ENCODE results near the gene ADAMTS1. TPM values are rescaled to one million over a fixed set of nuclear protein-coding genes. Genes with fewer than 3 reads are reported as not detected.

The ADAMTS1 gene
- total RNA-seq, 2 donors from 2014 or later = 0.05 TPM; not detected in 1

DNA sequence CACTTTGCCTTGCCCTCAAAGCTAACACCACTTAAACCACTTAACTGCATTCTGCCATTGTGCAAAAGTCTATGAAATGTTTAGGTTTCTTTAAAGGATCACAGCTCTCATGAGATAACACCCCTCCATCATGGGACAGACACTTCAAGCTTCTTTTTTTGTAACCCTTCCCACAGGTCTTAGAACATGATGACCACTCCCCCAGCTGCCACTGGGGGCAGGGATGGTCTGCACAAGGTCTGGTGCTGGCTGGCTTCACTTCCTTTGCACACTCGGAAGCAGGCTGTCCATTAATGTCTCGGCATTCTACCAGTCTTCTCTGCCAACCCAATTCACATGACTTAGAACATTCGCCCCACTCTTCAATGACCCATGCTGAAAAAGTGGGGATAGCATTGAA is 7.7 kb downstream of the ADAMTS1 start:
- Mint-ChIP-seq H3K36me3 (ENCODE audit: low read depth) (no peaks in the 10 kb centered on the region), H3K4me3 (no peak overlapping the region), H3K4me1 (no peaks in the 10 kb centered on the region), H3K27me3 (peaks cover 43% of the 10 kb centered on the region), H3K27ac (no peak overlapping the region), H3K9me3 (no peaks in the 10 kb centered on the region)
- ATAC-seq (replicated peaks) = no peak

DNA sequence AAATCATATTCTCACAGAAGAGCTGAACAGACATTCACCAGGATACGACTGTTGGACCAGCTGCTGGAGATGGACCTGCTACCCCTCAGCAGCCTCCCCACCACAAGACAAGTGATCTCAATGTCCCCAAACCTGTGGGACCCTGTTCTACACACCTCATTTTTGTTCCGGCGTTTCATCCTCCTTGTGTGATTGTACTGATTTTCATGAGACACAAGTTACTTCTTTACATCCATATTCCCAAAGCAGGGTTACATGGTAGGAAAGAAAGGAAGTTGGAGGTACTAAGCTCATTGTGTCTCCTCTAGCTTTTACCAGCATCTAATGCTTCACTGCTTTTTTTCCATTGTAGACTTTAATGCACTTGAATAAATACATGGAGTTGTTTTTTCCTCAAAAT is 8.7 kb downstream of the ADAMTS1 start:
- H3K4me1 Mint-ChIP-seq = no peaks in the 10 kb centered on the region
- H3K4me3 Mint-ChIP-seq = no peak overlapping the region
- H3K9me3 Mint-ChIP-seq = no peaks in the 10 kb centered on the region
- H3K27ac Mint-ChIP-seq = no peak overlapping the region
- ATAC-seq (replicated peaks) = no peak
- H3K27me3 Mint-ChIP-seq = peaks cover 38% of the 10 kb centered on the region
- H3K36me3 Mint-ChIP-seq (ENCODE audit: low read depth) = no peaks in the 10 kb centered on the region

DNA sequence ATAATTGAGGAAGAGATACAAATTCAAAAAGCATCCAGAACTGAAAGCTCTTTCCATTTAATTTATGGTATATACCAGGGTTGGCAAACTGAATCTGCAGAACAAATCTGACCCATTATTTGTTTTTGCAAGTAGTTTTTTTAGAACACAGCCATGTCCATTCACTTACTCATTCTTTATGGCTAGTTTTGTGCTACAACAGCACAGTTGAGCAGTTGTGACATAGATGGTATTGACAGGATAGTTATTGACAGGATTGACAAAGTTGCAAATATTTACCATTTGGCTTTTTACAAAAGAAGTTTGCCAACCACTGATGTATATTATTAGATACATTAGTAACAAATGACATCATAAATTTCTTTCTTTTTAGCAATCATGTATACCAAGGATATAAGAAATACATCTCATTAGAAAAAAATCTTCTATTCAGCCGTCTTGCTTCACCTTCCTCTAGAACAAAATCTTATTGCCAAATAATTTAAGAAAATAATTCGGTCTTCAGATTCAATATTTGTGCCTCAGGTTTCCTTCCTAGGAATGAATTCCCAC is 9.4 kb downstream of the ADAMTS1 start:
- ATAC-seq (replicated peaks) = no peak
- Mint-ChIP-seq H3K36me3 (ENCODE audit: low read depth) (no peaks in the 10 kb centered on the region), H3K4me1 (no peaks in the 10 kb centered on the region), H3K27ac (no peak overlapping the region), H3K4me3 (no peak overlapping the region), H3K27me3 (peaks cover 44% of the 10 kb centered on the region), H3K9me3 (no peaks in the 10 kb centered on the region)

DNA sequence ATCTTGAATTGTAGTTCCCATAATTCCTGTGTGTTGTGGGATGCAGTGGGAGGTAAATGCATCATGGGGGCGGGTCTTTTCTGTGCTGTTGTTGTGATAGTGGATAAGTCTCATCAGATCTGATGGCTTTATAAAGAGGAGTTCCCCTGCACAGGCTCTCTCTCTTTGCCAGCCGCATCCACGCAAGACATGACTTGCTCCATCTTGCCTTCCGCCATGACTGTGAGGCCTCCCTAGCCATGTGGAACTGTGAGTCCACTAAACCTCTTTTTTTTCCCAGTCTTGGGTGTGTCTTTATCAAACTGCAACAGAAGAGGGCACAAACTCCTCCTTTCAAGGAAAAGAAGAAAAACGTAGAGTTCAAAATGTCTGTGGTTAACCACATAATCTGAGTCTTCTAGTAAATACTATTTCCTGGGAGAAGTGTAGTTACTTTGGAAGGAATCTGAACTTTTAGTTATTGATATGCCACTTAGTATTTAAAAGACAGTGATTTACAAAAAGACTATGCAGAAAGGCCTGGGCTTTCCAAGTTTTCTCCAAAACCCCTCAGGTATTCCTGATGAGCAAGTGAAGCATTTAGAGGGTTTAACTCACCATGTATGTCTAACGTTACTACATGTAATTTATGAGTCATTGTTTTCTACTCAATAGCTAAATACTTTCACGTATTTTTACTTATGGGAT is 10.0 kb downstream of the ADAMTS1 start:
- H3K4me3 Mint-ChIP-seq = no peak overlapping the region
- no peaks in the 10 kb centered on the region for H3K36me3 Mint-ChIP-seq (ENCODE audit: low read depth)
- no peaks in the 10 kb centered on the region for H3K4me1 Mint-ChIP-seq
- H3K27ac Mint-ChIP-seq = no peak overlapping the region
- no peaks in the 10 kb centered on the region for H3K9me3 Mint-ChIP-seq
- H3K27me3 Mint-ChIP-seq = peaks cover 37% of the 10 kb centered on the region
- no peak for ATAC-seq (replicated peaks)

DNA sequence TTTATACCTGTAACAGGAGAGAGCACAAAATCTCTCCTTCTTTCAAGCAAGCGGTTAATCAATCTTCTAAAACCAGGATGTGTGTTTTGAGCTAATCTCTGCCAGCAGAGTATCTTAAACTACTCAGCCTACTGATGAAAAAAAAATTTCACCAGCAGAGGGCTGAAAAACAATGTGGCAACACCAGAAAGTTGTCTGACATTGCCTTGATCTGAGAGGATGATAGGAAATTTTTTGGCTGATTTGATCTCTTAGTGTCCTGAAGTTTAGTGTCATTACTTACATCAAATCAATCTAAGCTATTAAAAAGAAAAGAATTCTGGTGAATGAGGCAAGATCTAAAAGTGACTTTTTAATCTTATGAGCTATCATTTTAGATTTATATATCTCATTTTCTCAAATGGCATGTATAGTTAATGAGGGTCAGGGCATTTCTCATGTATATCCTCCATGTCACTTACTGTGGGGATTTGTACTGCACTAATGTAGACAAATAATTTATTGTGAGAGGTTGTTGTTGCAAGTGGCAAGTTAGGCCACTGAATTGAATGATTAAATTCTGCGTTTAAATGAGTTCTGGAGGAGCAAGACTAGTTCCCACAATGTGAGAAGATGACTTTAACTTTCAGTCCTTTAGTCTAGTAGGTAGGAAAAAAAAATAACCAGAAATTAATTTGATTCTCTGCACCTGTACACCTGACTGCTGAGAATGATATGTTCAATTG is 10.9 kb downstream of the ADAMTS1 start:
- Mint-ChIP-seq H3K27me3 (peaks cover 32% of the 10 kb centered on the region), H3K9me3 (no peaks in the 10 kb centered on the region), H3K4me1 (no peaks in the 10 kb centered on the region), H3K36me3 (ENCODE audit: low read depth) (no peaks in the 10 kb centered on the region), H3K27ac (no peak overlapping the region), H3K4me3 (no peak overlapping the region)
- no peak for ATAC-seq (replicated peaks)

DNA sequence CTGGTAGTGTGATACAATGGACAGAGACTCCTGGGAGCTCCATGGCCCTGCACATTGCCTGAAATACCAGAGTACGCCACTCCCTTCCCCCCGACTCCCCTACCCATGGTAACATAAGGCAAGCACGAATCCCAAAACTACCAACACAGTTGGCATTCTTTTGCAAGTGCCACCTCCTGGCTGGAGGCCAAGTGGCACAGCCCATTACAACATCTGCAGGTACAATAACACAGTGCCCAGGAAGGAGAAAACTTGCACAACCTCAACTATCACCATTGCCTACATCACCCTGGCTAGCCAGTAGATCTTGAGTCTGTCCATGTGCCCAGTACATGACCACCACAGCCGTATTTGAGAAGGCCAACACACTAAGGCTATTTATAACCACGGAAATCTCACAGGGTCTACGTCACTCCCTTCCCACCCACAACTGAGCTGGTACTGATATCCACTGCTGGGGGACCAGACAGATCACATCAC is 11.7 kb downstream of the ADAMTS1 start:
- Mint-ChIP-seq H3K27ac (no peak overlapping the region), H3K4me3 (no peak overlapping the region), H3K4me1 (no peaks in the 10 kb centered on the region), H3K27me3 (peaks cover 24% of the 10 kb centered on the region), H3K9me3 (no peaks in the 10 kb centered on the region), H3K36me3 (ENCODE audit: low read depth) (no peaks in the 10 kb centered on the region)
- no peak for ATAC-seq (replicated peaks)

DNA sequence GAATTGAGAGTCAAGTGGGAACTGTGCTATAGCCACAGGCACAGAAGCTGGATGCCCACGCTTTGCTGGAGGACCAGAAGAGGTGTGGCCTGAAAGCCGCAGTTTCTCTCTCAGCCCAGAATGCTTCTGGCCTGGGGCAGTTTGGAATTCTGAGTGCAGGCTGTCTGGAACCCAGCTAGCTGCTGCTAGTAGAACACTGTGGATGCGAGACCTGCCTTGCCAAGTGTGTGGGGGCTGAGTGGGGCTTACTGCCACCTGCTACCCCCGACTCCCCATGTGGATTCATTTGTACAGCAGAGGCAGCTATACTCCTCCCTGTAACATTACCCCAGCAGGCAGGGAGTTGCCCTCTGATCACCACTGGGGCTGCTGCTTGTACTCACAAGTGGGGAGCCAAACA is 12.2 kb downstream of the ADAMTS1 start:
- Mint-ChIP-seq H3K4me3 (no peak overlapping the region), H3K9me3 (no peaks in the 10 kb centered on the region), H3K27ac (no peak overlapping the region), H3K36me3 (ENCODE audit: low read depth) (no peaks in the 10 kb centered on the region), H3K27me3 (peaks cover 21% of the 10 kb centered on the region), H3K4me1 (no peaks in the 10 kb centered on the region)
- no peak for ATAC-seq (replicated peaks)

DNA sequence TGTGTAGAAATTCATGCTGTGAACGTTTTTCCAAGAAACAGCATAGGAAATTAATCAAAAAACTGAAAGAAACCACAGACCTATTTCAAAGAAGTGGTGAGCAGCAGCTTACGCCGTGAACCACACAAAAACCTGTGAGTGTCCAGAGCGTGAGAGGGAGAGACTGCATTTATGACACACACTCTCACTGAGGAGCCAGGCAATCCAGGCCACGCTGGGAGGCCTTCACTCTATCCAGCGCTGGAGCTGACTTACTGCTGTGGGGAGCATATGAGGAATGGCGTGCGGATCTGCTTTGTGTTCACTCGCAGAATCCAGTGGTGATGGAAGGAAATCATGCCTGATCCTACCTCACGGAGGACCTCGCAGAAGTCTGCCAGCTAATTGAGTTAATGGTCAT is 12.7 kb downstream of the ADAMTS1 start:
- no peak overlapping the region for H3K27ac Mint-ChIP-seq
- ATAC-seq (replicated peaks) = no peak
- H3K36me3 Mint-ChIP-seq (ENCODE audit: low read depth) = no peaks in the 10 kb centered on the region
- H3K4me1 Mint-ChIP-seq = no peaks in the 10 kb centered on the region
- peaks cover 21% of the 10 kb centered on the region for H3K27me3 Mint-ChIP-seq
- H3K9me3 Mint-ChIP-seq = no peaks in the 10 kb centered on the region
- H3K4me3 Mint-ChIP-seq = no peak overlapping the region

DNA sequence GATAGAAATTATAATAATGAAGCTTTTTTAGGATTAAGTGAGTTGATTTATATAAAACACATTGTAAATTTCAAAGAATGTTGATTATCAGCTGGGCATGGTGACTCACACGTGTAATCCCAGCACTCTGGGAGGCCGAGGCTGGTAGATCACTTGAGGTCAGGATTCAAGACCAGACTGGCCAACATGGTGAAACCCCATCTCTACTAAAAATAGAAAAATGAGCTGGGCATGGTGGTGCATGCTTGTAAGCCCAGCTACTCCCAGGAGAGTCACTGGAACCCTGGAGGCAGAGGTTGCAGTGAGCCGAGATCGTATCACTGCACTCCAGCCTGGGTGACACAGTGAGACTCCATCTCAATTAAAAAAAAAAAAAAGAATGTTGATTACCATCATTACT is 18.4 kb downstream of the ADAMTS1 start:
- ATAC-seq (replicated peaks) = no peak
- Mint-ChIP-seq H3K4me1 (no peaks in the 10 kb centered on the region), H3K27me3 (peaks cover 9% of the 10 kb centered on the region), H3K4me3 (no peak overlapping the region), H3K36me3 (ENCODE audit: low read depth) (no peaks in the 10 kb centered on the region), H3K9me3 (no peaks in the 10 kb centered on the region), H3K27ac (no peak overlapping the region)

DNA sequence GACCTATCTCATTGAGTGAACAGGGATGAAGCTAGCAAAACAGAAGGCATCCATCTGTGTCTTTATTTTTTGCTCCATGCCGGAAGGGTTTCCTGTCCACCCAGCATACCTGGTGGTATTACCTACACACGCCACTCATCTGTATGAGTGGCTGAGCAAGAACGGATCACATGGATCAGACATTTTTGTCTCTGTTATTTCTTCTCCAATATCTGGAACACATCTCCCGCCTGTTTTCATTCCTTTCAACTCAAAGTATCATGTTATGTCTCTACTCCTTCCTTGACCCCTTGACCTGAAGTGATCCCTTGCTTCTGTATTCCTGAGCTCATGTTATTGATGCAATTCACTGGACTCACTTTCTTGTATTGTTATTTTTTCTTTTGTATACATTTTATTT is 24.7 kb downstream of the ADAMTS1 start:
- H3K27ac Mint-ChIP-seq = no peak overlapping the region
- no peaks in the 10 kb centered on the region for H3K9me3 Mint-ChIP-seq
- ATAC-seq (replicated peaks) = no peak
- no peaks in the 10 kb centered on the region for H3K4me1 Mint-ChIP-seq
- H3K4me3 Mint-ChIP-seq = no peak overlapping the region
- H3K36me3 Mint-ChIP-seq (ENCODE audit: low read depth) = no peaks in the 10 kb centered on the region
- peaks cover 4% of the 10 kb centered on the region for H3K27me3 Mint-ChIP-seq

DNA sequence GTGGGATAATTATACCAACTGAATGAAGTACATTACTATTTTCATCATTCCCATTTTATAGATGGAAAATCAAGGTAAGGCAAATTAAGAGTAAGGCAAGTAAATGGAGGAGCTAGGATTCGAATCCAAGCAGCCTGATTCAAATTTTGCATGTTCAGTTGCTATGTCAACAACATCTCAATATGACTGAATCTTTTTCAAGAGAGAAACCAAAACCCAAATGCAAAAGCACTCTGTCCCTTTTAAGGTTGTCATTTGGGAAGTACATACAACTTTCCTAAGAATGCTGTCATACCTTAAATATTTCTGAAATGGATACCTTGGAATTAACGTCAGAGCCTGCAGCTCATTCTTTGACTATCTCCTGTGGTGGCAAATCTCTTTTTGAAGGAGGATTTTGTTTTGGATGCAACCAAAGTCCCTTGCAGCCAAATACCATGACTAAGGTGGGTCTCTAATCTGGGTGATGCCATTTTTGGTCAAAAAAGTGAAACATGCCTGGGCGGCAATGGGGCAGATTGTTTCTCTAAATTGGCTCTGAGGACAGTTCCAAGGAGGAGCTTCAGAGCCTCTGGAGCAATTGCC is 25.4 kb downstream of the ADAMTS1 start:
- Mint-ChIP-seq H3K27me3 (peaks cover 4% of the 10 kb centered on the region), H3K36me3 (ENCODE audit: low read depth) (no peaks in the 10 kb centered on the region), H3K4me3 (no peak overlapping the region), H3K27ac (no peak overlapping the region), H3K4me1 (no peaks in the 10 kb centered on the region), H3K9me3 (no peaks in the 10 kb centered on the region)
- ATAC-seq (replicated peaks) = no peak

DNA sequence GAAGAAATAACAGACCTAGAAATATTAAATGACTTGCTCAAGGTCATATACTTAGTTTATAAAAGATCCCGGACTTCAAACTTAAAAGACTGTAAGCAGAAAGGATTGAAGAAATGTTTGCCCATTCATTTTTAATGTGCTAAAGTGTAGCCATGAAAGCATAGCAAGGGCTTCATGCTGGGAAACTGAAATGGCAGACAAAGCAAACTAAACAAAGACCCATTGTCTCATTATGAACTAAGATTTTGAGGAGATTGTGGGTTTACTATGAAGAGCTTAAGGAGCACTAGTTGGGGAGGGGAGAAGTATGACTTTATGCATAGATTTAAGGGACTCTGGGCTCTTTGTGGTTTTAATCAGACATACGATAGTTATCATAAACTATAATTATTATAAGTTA is 26.3 kb downstream of the ADAMTS1 start:
- H3K9me3 Mint-ChIP-seq = no peaks in the 10 kb centered on the region
- ATAC-seq (replicated peaks) = no peak
- no peak overlapping the region for H3K27ac Mint-ChIP-seq
- H3K4me1 Mint-ChIP-seq = no peaks in the 10 kb centered on the region
- H3K27me3 Mint-ChIP-seq = peaks cover 4% of the 10 kb centered on the region
- H3K36me3 Mint-ChIP-seq (ENCODE audit: low read depth) = no peaks in the 10 kb centered on the region
- H3K4me3 Mint-ChIP-seq = no peak overlapping the region

DNA sequence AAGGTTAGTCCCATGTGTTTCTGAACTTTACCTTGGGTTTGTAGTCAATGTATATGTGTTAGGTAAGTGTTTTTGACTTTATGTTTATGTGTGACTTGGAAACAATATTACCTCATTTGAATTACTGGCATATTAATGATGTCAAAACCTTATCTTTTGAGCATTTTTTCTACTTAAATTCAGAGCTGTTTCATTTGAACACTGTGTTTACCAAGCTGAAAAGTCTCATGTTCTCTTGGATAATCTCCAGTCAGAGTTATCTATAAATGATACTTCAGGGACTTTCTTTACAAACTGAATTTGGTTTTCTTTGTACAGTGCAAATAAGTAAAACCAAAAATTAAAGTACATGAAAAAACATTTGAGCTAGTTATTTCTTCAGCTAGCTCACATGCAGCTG is 30.0 kb downstream of the ADAMTS1 start:
- ATAC-seq (replicated peaks) = no peak
- no peak overlapping the region for H3K27ac Mint-ChIP-seq

DNA sequence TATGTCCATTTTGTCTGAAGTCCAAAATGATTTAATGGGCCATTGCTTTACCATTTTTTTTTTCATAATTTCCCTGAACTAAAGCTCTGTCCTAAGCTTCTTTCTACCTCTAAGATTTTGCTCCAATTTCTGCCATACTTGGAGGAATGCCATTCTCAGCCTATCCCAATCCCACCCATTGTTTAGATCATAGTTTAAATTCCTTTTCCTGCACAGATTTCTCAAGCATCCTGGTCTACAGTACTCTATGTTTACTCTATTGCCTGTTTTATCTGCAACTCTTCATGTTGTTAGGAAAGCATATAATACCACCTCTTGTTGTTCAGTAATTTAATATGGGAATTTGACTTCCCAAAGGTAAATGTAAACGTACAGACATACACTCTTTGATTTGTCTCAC is 30.8 kb downstream of the ADAMTS1 start:
- Mint-ChIP-seq H3K27ac (no peak overlapping the region), H3K4me1 (no peaks in the 10 kb centered on the region), H3K9me3 (no peaks in the 10 kb centered on the region), H3K27me3 (peaks cover 4% of the 10 kb centered on the region), H3K4me3 (no peak overlapping the region), H3K36me3 (ENCODE audit: low read depth) (no peaks in the 10 kb centered on the region)
- no peak for ATAC-seq (replicated peaks)

More for the DNA sequence above, 30.0 kb downstream of the ADAMTS1 start:
- peaks cover 4% of the 10 kb centered on the region for H3K27me3 Mint-ChIP-seq
- H3K4me1 Mint-ChIP-seq = no peaks in the 10 kb centered on the region
- H3K4me3 Mint-ChIP-seq = no peak overlapping the region
- H3K36me3 Mint-ChIP-seq (ENCODE audit: low read depth) = no peaks in the 10 kb centered on the region
- H3K9me3 Mint-ChIP-seq = no peaks in the 10 kb centered on the region

Data from activated T-helper 17 cell treated with anti-CD3 and anti-CD28 coated beads, Interleukin-2, amount 50 U/mL, for 72 hours (primary cell).